ENCODE data around the gene WWOX. TPM values are rescaled to one million over a fixed set of nuclear protein-coding genes. Genes with fewer than 3 reads are reported as not detected.

The WWOX gene
- total and polyA plus RNA-seq, 2 donors (not counting 1 experiment from before 2014, with no cell fraction given) = 10.5 to 42.3 TPM

DNA sequence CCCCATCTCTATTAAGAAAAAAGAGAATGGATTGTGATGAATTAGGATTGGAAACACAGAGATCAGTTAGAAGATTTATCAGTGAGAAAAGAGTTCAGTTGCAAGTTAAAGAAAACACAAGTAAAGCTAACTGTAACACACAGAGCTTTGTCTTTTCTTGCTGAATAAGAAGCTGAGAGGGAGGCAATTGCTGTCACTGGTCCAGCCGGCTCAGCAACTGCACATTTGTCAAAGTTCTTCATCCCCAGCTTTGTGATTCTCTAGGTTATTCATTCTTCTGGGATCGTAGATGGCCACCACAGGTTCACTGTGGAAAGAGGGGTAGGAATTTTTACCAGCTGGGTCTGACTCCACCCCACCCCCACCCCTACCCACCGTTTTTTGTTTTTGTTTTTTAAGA lies 615.7 kb downstream of the WWOX start:
- Histone ChIP-seq H3K27me3 (replicated peaks in 1 of 4; ENCODE audit: control extremely low read depth in 1 of 4, control insufficient read depth in 3 of 4, insufficient read depth in 4 of 4, low read length in 3 of 4) (no peaks in the 10 kb centered on the region), H3K4me3 (ENCODE audit: control extremely low read depth in 1 of 5, extremely low read depth in 1 of 5, insufficient read depth in 1 of 5, low read depth in 2 of 5, low read length in 4 of 5) (no peak overlapping the region), H3K27ac (ENCODE audit: low read length in 2 of 2) (no peak overlapping the region), H3K9me3 (ENCODE audit: control extremely low read depth in 1 of 3, control insufficient read depth in 2 of 3, insufficient read depth in 1 of 3, low read length in 2 of 3) (no peaks in the 10 kb centered on the region), H3K36me3 (replicated peaks in 1 of 2; ENCODE audit: control extremely low read depth in 1 of 2, control insufficient read depth in 1 of 2, extremely low read depth in 1 of 2, insufficient read depth in 2 of 2, low read length in 1 of 2) (no peaks in the 10 kb centered on the region), H3K79me2 (ENCODE audit: control insufficient read depth, insufficient read depth, low read length) (no peaks in the 10 kb centered on the region), H4K20me1 (ENCODE audit: control insufficient read depth, insufficient read depth, low read length, poor library complexity, severe bottlenecking) (no peaks in the 10 kb centered on the region), H2AFZ (ENCODE audit: insufficient read depth, low read depth, low read length, poor library complexity, severe bottlenecking) (no peak overlapping the region), H3K9ac (ENCODE audit: low read length) (no peak overlapping the region), H3K4me1 (ENCODE audit: control insufficient read depth in 2 of 2, insufficient read depth in 2 of 2, low read length in 2 of 2) (no peaks in the 10 kb centered on the region), H3K4me2 (replicated peaks; ENCODE audit: low read depth, low read length, poor library complexity, severe bottlenecking) (no peak overlapping the region)
- Mint-ChIP-seq H3K4me1 (no peaks in the 10 kb centered on the region), H3K9me3 (ENCODE audit: insufficient read depth) (no peaks in the 10 kb centered on the region), H3K27me3 (no peaks in the 10 kb centered on the region), H3K4me3 (no peak overlapping the region), H3K27ac (no peak overlapping the region)
- WGBS (ENCODE audit: insufficient coverage) = 100% methylated on average over 1 of the region's 3 CpGs
- intact Hi-C loops (cut with micrococcal nuclease) = no loop called here
- TF ChIP-seq, protein P1, sequence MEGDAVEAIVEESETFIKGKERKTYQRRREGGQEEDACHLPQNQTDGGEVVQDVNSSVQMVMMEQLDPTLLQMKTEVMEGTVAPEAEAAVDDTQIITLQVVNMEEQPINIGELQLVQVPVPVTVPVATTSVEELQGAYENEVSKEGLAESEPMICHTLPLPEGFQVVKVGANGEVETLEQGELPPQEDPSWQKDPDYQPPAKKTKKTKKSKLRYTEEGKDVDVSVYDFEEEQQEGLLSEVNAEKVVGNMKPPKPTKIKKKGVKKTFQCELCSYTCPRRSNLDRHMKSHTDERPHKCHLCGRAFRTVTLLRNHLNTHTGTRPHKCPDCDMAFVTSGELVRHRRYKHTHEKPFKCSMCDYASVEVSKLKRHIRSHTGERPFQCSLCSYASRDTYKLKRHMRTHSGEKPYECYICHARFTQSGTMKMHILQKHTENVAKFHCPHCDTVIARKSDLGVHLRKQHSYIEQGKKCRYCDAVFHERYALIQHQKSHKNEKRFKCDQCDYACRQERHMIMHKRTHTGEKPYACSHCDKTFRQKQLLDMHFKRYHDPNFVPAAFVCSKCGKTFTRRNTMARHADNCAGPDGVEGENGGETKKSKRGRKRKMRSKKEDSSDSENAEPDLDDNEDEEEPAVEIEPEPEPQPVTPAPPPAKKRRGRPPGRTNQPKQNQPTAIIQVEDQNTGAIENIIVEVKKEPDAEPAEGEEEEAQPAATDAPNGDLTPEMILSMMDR (IDR thresholded peaks at IDR 0.05) = no peak
- no peak for TF ChIP-seq EZH2 (IDR thresholded peaks at IDR 0.05; ENCODE audit: borderline replicate concordance, insufficient read depth, low read depth, low read length, poor library complexity, severe bottlenecking)
- ChIA-PET CTCF (interaction anchor here (1.5 kb wide), 1 partner anchor 9 kb away, joined by 3 read pairs; no protein-coding TSS in a partner anchor), POLR2A (no interaction called here)
- DNase-seq (no peak), ATAC-seq (ENCODE audit: low read depth) (no peak)

DNA sequence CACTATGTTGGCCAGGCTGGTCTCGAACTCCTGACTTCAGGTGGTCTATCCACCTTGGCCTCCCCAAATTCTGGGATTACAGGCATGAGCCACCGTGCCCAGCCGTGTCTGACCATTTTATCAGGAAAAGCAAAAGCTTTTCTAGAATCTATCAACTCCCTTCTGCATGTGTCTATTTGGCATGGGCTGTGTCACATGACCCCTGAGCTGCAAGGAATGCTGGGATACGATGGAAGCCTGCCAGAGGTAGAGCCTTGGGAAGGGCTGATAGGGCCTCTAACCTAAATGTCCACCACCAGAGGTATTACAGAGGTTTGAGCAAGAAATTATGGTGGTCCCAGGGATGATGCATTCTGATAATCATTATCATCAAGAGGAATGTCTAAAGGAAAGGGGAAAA lies 616.2 kb downstream of the WWOX start:
- no peak overlapping the region for H3K27ac ChIP-seq (ENCODE audit: low read length in 2 of 2)
- POLR2A ChIA-PET = no interaction called here
- no peak overlapping the region for H3K27ac Mint-ChIP-seq

More for the DNA sequence above, 616.2 kb downstream of the WWOX start:
- Histone ChIP-seq H3K79me2 (ENCODE audit: control insufficient read depth, insufficient read depth, low read length) (no peaks in the 10 kb centered on the region), H3K4me2 (replicated peaks; ENCODE audit: low read depth, low read length, poor library complexity, severe bottlenecking) (no peak overlapping the region), H3K9me3 (ENCODE audit: control extremely low read depth in 1 of 3, control insufficient read depth in 2 of 3, insufficient read depth in 1 of 3, low read length in 2 of 3) (no peaks in the 10 kb centered on the region), H3K27me3 (replicated peaks in 1 of 4; ENCODE audit: control extremely low read depth in 1 of 4, control insufficient read depth in 3 of 4, insufficient read depth in 4 of 4, low read length in 3 of 4) (no peaks in the 10 kb centered on the region), H3K36me3 (replicated peaks in 1 of 2; ENCODE audit: control extremely low read depth in 1 of 2, control insufficient read depth in 1 of 2, extremely low read depth in 1 of 2, insufficient read depth in 2 of 2, low read length in 1 of 2) (no peaks in the 10 kb centered on the region), H3K4me1 (ENCODE audit: control insufficient read depth in 2 of 2, insufficient read depth in 2 of 2, low read length in 2 of 2) (no peaks in the 10 kb centered on the region), H2AFZ (ENCODE audit: insufficient read depth, low read depth, low read length, poor library complexity, severe bottlenecking) (no peak overlapping the region), H3K4me3 (ENCODE audit: control extremely low read depth in 1 of 5, extremely low read depth in 1 of 5, insufficient read depth in 1 of 5, low read depth in 2 of 5, low read length in 4 of 5) (no peak overlapping the region), H4K20me1 (ENCODE audit: control insufficient read depth, insufficient read depth, low read length, poor library complexity, severe bottlenecking) (no peaks in the 10 kb centered on the region), H3K9ac (ENCODE audit: low read length) (no peak overlapping the region)
- Mint-ChIP-seq H3K4me3 (no peak overlapping the region), H3K27me3 (no peaks in the 10 kb centered on the region), H3K4me1 (no peaks in the 10 kb centered on the region), H3K9me3 (ENCODE audit: insufficient read depth) (no peaks in the 10 kb centered on the region)
- TF ChIP-seq, protein P1 (IDR thresholded peaks at IDR 0.05) = no peak
- TF ChIP-seq EZH2 (IDR thresholded peaks at IDR 0.05; ENCODE audit: borderline replicate concordance, insufficient read depth, low read depth, low read length, poor library complexity, severe bottlenecking) = no peak
- CTCF ChIA-PET = interaction anchor here (1.5 kb wide), 1 partner anchor 9 kb away, joined by 3 read pairs; no protein-coding TSS in a partner anchor
- ATAC-seq (ENCODE audit: low read depth) (no peak), DNase-seq (no peak)
- intact Hi-C loops (cut with micrococcal nuclease) = no loop called here
- WGBS (ENCODE audit: insufficient coverage) = 100% methylated on average over 2 of the region's 4 CpGs
